Renal cortical epithelial cell (primary cell): Measurements from ENCODE around the gene AKT3. TPM values are rescaled to one million over a fixed set of nuclear protein-coding genes. Genes with fewer than 3 reads are reported as not detected.

ENCODE experiments used
- DNase-seq: peaks from one replicate; pipeline ENCODE4 v3.0.0-alpha.2; 2011; ENCODE audit warnings: low read depth
- total RNA-seq: library from RNA; depleted of rRNA; stranded (reverse); fragments of >200 nt; gene quantifications from 2 replicates; pipeline ENCODE4 v1.2.3, GENCODE V29; 2014

Gene AKT3
- total RNA-seq, 1 donor from 2014 or later: 53.2 TPM

DNA sequence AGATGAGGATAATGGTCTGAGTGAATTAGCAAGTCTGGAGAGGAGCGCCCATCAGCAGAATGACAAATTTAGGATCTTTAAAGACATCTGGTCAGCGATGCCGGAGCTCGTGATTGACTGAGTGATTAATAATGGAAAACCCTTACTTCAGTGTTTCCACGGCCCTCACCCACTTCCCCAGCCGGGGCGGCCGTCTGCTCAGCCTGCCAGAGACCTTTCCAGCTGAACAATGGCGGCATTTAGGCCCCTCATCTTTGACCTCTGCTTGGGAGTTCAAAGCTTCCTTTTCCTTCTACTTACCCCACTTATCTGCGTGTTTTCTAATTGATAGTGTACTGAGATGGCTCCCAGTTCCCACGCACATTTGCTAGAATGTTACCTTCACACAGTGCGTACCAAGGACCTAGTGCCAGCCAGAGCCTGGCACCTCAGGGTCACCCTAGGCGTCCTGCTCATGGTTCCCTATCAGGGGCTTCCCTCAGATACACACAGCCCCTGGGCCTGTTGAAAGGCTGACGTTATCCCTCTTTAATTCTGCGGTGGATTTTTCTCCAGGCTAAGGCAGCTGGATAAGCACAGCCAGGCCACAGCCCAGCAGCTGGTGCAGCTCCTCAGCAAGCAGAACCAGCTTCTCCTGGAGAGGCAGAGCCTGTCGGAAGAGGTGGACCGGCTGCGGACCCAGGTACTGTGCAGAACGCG is 361.4 kb downstream of the AKT3 start:
- DNase-seq: no peak

GRCh38 chr1:243487649-243488227 is 362.3 kb downstream of the AKT3 start:
- DNase-seq: no peak

DNA sequence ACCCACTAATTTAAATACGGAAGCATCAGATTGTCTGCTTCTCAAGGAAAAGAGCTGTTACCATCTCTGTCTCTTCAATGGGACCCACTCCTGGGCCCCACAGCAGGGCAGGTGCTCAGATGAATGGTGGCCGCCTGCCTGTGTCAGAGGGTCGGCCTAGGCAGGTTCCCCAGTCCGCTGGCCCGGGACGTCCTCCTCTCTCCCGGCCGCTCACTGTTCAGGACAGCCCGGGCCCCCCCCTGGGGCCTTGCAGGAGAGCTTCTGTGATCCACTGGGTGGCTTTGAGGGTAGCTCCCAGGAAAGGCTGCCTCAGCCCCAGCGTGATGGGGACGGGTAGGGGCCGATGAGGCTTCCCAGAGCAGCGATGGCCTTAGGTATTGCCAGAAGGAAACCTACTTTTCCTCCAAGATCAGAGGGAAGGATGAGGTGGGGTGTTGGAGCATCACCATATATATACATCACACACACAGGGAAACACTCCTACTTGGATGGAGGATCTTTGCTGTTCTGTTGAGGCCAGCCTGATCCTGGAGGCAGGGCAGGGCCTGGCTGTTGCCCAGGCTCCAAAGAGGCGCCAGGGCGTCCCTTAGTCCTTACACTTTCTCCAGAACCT is 362.9 kb downstream of the AKT3 start:
- DNase-seq: no peak

- DNase-seq: no peak
These were observed 366.1 kb downstream of the AKT3 start for GRCh38 chr1:243483952-243484351.

GRCh38 chr1:243483071-243483771 is 366.8 kb downstream of the AKT3 start:
- no peak for DNase-seq

GRCh38 chr1:243482141-243483022 is 367.7 kb downstream of the AKT3 start:
- peak; percentile 41 for DNase-seq

GRCh38 chr1:243481101-243481500 is 368.9 kb downstream of the AKT3 start:
- DNase-seq: no peak

DNA sequence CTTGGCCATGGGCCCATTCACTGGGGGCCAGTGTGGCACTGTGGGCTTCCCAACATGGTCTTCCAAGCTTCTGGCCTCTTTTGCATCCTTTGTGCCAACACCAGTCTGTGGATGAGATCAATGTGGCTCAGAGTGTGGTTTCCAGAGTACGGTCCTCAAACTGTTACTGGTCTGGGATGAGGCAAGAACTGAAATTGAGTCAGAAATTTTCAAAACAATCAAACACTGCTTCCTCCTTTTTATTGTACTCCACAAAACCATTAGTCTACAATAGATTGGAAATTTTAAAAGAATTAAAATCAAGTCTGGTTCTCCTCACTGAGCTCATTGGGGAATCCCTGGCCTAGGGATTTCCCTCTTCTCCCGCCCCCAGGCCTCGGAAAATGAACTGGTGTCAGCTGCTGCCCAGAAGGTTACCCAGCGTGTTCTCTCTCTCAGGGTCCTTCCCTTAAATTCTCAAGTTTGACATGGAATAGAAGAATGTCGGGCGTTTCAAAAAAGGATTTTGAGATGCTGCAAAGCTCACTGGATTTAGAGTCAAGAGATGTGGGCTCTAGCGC is 372.2 kb downstream of the AKT3 start:
- no peak for DNase-seq

DNA sequence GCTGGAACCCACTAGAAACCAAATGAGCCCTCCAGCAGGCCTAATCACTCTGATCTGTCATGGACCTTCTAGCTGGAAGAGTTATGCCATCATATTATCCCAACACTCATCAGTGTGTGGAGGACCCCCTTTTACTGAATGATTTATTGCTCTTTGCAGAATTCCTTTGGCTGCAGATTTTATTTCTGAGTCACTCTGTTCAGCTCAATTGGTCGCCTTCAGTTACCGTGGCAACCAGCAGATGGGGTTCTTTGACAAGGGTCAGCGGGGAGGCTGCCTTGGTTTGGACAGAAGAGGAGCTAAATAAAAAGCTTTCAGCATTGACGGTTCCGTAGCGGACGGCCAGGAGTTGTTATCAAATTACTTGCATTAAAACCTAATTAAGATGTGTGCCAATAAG is 374.1 kb downstream of the AKT3 start:
- DNase-seq: no peak

- DNase-seq: no peak
These were observed 375.1 kb downstream of the AKT3 start for GRCh38 chr1:243474906-243475305.

DNA sequence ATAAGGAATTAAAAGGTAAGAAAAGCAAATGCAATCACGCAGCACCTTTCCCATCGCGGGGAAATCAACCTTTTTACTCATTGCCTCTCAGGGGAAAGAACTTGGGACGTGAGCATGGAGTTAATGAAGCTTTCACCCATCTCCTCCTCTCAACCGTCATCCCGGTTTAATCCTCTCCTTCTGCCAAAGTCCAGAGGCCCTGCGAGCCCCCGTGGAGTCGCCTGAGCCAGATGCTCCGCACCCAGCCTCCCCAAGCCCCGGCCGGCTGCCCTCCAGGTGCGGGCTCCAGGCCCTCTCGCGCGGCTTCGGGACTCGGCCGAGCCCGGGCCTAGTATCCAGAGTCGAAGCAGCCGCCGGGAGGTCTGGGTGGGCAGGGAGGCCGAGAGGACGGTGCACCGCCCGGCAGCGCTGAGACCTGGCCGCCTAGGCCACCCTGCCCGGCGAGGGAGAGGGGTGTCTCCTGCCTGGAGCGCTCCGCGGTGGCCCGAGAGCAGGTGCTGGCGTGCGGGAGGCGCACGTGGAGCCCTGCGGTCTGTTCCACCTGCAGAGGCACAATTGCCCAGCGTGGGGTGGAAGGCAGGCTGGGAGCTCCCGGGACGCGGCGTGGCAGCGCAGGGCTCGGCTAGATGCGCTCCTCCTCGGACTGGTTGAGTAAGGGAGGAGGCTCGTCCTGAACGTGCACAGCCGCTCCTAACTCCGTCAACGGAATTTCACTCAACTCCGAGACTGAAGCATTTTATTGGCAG is 375.7 kb downstream of the AKT3 start:
- DNase-seq: no peak

DNA sequence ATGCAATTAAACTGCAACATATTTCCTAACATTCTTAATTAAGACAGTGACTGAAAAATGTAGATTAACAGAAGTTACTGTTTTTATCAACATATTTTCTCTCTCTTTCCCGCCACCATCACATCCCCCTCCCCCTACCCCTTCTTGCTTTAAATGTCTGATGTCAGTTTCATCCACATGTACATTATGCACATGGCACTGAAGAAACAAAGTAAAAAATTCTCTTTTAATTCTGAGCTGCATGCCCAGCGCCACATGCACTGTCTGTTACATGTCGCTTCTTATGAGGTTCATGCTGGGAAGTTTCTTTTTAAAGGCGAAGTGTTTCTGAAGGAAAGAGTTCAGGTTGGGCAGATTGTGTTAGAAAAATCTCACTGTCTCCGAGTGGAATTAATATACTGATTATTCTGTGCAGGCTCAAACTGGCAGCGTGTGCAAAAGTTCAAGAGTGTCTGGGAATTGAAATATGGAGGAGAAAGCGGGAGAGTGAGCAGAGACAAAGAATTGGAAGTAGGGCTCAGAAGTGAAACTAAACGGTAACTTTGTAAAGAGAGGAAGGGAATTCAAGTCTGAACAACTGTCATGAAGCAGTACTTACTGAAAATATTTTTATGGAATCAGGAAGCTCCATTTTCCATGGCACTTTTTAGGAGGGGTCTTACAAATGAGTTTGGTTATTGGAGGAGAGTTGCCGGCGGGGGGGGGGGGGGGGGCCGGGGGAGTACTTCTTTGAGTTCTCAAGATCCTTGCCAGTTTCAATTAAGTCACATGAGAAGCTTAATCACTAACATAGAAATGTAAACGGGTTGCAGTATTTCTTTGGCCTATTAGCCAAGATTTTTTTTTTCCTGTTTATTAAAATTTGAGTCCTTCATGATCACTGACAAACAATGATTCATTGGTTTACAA is 376.6 kb downstream of the AKT3 start:
- peak; percentile 70 for DNase-seq

DNA sequence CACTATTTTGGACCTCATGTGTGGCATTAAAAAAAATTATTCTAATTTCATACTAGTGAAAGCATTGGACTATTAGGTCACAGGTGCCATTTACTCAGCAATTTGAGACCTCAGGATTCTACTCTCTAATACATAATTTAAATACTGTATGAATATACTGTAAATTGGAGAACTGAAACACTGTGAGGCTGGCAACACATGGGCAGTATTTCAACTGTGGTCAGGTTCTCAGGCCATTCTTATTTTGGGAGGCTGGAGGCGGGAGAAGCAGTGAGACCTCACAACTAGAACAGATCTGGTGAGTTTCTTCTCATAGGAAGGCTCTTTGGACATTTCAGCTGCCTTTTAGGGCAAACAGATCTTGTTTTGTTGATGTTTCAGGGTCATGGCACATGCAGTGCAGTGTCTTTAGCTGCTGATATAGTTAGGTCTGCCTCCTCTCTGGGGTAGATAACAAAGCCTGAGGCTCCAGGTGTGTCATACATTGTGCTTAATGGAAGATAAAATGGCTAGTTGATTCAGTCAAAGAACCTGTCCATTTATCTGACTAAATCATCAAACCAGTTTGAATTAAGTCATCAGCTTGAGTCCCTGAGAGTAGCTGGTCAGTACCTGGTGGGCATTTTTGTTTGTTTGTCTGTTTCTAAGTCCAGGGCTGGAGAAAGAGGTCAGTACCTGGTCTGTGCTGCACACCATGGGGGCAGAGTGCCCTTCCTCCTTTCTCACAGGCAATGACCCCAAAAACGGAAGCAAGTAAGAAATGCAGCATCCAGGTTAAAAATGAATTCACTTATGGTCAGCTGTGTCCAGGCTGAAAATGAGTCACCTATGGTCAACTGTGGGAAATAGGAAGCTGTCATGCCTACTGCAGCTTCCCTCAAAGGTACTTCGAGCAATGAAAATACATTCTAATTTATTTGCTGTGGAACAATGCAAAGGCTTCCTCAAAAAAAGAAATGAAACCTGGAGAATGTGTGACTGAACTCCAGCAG is 378.0 kb downstream of the AKT3 start:
- DNase-seq: peak; percentile 76

GRCh38 chr1:243471026-243471685 is 378.9 kb downstream of the AKT3 start:
- DNase-seq: no peak

- DNase-seq: no peak
These were observed 379.5 kb downstream of the AKT3 start for GRCh38 chr1:243470502-243470901.

GRCh38 chr1:243469497-243469896 is 380.5 kb downstream of the AKT3 start:
- DNase-seq: no peak

DNA sequence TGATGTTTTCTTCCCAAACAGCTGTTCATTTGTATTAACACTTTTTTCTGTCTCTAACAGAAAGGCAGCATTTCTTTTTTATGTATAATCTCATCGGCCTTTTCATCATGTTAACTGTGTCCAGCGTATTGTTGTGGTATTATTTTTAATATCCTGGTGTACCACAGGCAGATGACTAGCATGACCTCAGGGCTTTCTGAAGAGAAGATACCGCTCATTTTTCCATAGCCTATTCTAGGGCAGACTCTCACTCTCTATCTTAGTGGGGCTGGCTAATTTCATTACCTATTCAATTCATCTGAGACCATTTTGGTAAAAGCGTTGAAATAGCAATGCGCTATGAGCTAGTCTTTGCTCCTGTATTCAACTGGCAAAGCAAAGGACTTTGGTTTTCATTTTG is 384.3 kb downstream of the AKT3 start:
- DNase-seq: no peak

- no peak for DNase-seq
These were observed 385.0 kb downstream of the AKT3 start for GRCh38 chr1:243465081-243465480.
